Activated CD8-positive, alpha-beta T cell treated with anti-CD3 and anti-CD28 coated beads, Interleukin-2, amount 10 ng/mL, durations not matched to agents 7 days and 5 days (primary cell): ENCODE measurements around the gene POLR2A. TPM values are rescaled to one million over a fixed set of nuclear protein-coding genes. Genes with fewer than 3 reads are reported as not detected.

ENCODE experiments used
- ATAC-seq: fragments of 150-1000 bp; cut with Tn5 transposase; one replicate; pipeline ENCODE4 v1.10.0; 2021; ENCODE audit warnings: moderate library complexity
- CTCF ChIA-PET: fragments of 350-600 bp; sonication (Branson Sonifier 250); formaldehyde crosslinking; loops from one replicate; lab custom pipeline; 2021; ENCODE audit warnings: antibody characterized with exemption; lab: Charles Lee
- POLR2A ChIA-PET: fragments of 350-600 bp; sonication (Branson Sonifier 250); formaldehyde crosslinking; loops from one replicate; lab custom pipeline; 2021; ENCODE audit warnings: antibody characterized with exemption; lab: Charles Lee
- DNase-seq: peaks from one replicate; pipeline ENCODE4 v3.0.0-alpha.2; 2020
- H3K27ac Mint-ChIP-seq: one replicate; pipeline ENCODE4 v1.8.0; 2021; ENCODE audit warnings: mild to moderate bottlenecking, mixed read lengths
- H3K27me3 Mint-ChIP-seq: one replicate; pipeline ENCODE4 v1.8.0; 2021; ENCODE audit warnings: low read depth, mixed read lengths
- H3K36me3 Mint-ChIP-seq: one replicate; pipeline ENCODE4 v1.8.0; 2021; ENCODE audit warnings: low read depth, mixed read lengths
- H3K4me1 Mint-ChIP-seq: one replicate; pipeline ENCODE4 v1.8.0; 2021; ENCODE audit warnings: low read depth, mixed read lengths
- H3K4me3 Mint-ChIP-seq: one replicate; pipeline ENCODE4 v1.8.0; 2021; ENCODE audit warnings: mild to moderate bottlenecking, mixed read lengths
- H3K9me3 Mint-ChIP-seq: one replicate; pipeline ENCODE4 v1.8.0; 2022; ENCODE audit warnings: mixed read lengths; ENCODE audit not compliant: insufficient read depth
- total RNA-seq, 2 experiments: library from RNA; stranded (reverse); gene quantifications; one replicate each; pipeline ENCODE4 v1.2.3, GENCODE V29; 2021

The POLR2A gene
- total RNA-seq, 2 experiments from 2014 or later: 183 to 185 TPM

- ATAC-seq: no peak
- peak; percentile 35 for DNase-seq
- ChIA-PET POLR2A (interaction anchor here (0.6 to 2.9 kb wide), 5 partner anchors 14 to 86 kb away, joined by 3 to 20 read pairs (median 7); partner anchors contain the start of genes POLR2A, TMEM256 and TMEM95), CTCF (interaction anchor here (0.6 to 6.5 kb wide), 9 partner anchors 12 to 247 kb away, joined by 4 to 78 read pairs (median 5); partner anchors contain the start of genes SENP3, SLC35G6, SOX15 and WRAP53)
- H3K27ac Mint-ChIP-seq: peak overlapping the region; percentile 56
- peaks cover 27% of the 10 kb centered on the region for H3K27me3 Mint-ChIP-seq
- peak overlapping the region; percentile 95 for H3K4me3 Mint-ChIP-seq
- peaks cover 22% of the 10 kb centered on the region for H3K36me3 Mint-ChIP-seq
- H3K4me1 Mint-ChIP-seq: peaks cover 53% of the 10 kb centered on the region
- no peaks in the 10 kb centered on the region for H3K9me3 Mint-ChIP-seq
These were observed 43.4 kb upstream of the POLR2A start for GRCh38 chr17:7440834-7441195.

- H3K4me1 Mint-ChIP-seq: peaks cover 52% of the 10 kb centered on the region
- no peak for DNase-seq
These were observed 42.9 kb upstream of the POLR2A start for GRCh38 chr17:7441266-7441665.

GRCh38 chr17:7442142-7442541 is 42.0 kb upstream of the POLR2A start:
- CTCF ChIA-PET: interaction anchor here (0.7 to 2.5 kb wide), 6 partner anchors 12 to 246 kb away, joined by 3 to 11 read pairs (median 5); partner anchors contain the start of genes SENP3, SOX15 and WRAP53
- no peak for ATAC-seq
- Mint-ChIP-seq H3K9me3 (no peaks in the 10 kb centered on the region), H3K4me1 (peaks cover 47% of the 10 kb centered on the region), H3K4me3 (no peak overlapping the region), H3K36me3 (peaks cover 21% of the 10 kb centered on the region), H3K27me3 (peaks cover 32% of the 10 kb centered on the region), H3K27ac (no peak overlapping the region)
- no peak for DNase-seq
- POLR2A ChIA-PET: interaction anchor here (1.4 to 2.9 kb wide), 3 partner anchors 13 to 42 kb away, joined by 7 to 20 read pairs (median 9); partner anchors contain the start of gene POLR2A

More at GRCh38 chr17:7441266-7441665, 42.9 kb upstream of the POLR2A start:
- peak overlapping the region; percentile 95 for H3K4me3 Mint-ChIP-seq
- peaks cover 22% of the 10 kb centered on the region for H3K36me3 Mint-ChIP-seq
- ATAC-seq: no peak
- no peaks in the 10 kb centered on the region for H3K9me3 Mint-ChIP-seq
- H3K27me3 Mint-ChIP-seq: peaks cover 29% of the 10 kb centered on the region
- H3K27ac Mint-ChIP-seq: no peak overlapping the region
- CTCF ChIA-PET: interaction anchor here (0.6 to 2.5 kb wide), 6 partner anchors 35 to 247 kb away, joined by 4 to 11 read pairs (median 5); partner anchors contain the start of genes SENP3, SOX15 and WRAP53
- POLR2A ChIA-PET: interaction anchor here (0.6 to 2.9 kb wide), 5 partner anchors 14 to 125 kb away, joined by 3 to 20 read pairs (median 7); partner anchors contain the start of genes POLR2A and TMEM95

GRCh38 chr17:7443499-7444485 is 40.4 kb upstream of the POLR2A start:
- peaks cover 33% of the 10 kb centered on the region for H3K27me3 Mint-ChIP-seq
- H3K36me3 Mint-ChIP-seq: peaks cover 24% of the 10 kb centered on the region
- ChIA-PET CTCF (interaction anchor here (1.1 to 5.3 kb wide), 8 partner anchors 8 to 117 kb away, joined by 3 to 50 read pairs (median 7); partner anchors contain the start of genes TMEM102 and TNFSF13), POLR2A (interaction anchor here (0.5 to 4.6 kb wide), 9 partner anchors 8 to 967 kb away, joined by 3 to 21 read pairs (median 3); partner anchors contain the start of genes MPDU1, POLR2A and ZBTB4)
- DNase-seq (no peak), ATAC-seq (no peak)
- no peaks in the 10 kb centered on the region for H3K9me3 Mint-ChIP-seq
- peaks cover 34% of the 10 kb centered on the region for H3K4me1 Mint-ChIP-seq
- no peak overlapping the region for H3K27ac Mint-ChIP-seq
- H3K4me3 Mint-ChIP-seq: no peak overlapping the region

- CTCF ChIA-PET: interaction anchor here (0.6 to 5.3 kb wide), 12 partner anchors 9 to 177 kb away, joined by 3 to 50 read pairs (median 6); partner anchors contain the start of genes SENP3, TMEM102 and TNFSF13
- Mint-ChIP-seq H3K36me3 (peaks cover 25% of the 10 kb centered on the region), H3K4me1 (peaks cover 30% of the 10 kb centered on the region), H3K4me3 (peak within 1 kb of the TSS; percentile 63), H3K27ac (peak within 1 kb of the TSS; percentile 61), H3K27me3 (peaks cover 28% of the 10 kb centered on the region), H3K9me3 (no peaks in the 10 kb centered on the region)
- ATAC-seq (peak; percentile 17), DNase-seq (peak; percentile 37)
- POLR2A ChIA-PET: interaction anchor here (0.5 to 4.6 kb wide), 9 partner anchors 8 to 139 kb away, joined by 3 to 21 read pairs (median 5); partner anchors contain the start of genes MPDU1, POLR2A and ZBTB4
These were observed 39.2 kb upstream of the POLR2A start, which contains the start of gene CHRNB1 for GRCh38 chr17:7444682-7445618. TSS of gene CHRNB1 (plus strand) at chr17:7445061. CDS start at chr17:7445128, 67 bp downstream.

GRCh38 chr17:7445619-7445968 is 38.6 kb upstream of the POLR2A start:
- POLR2A ChIA-PET: interaction anchor here (0.6 to 4.6 kb wide), 5 partner anchors 9 to 89 kb away, joined by 3 to 21 read pairs (median 5); partner anchors contain the start of gene POLR2A
- ATAC-seq: peak; percentile 90

GRCh38 chr17:7448461-7448860 is 35.7 kb upstream of the POLR2A start:
- Mint-ChIP-seq H3K36me3 (peaks cover 28% of the 10 kb centered on the region), H3K4me3 (no peak overlapping the region), H3K27ac (no peak overlapping the region), H3K9me3 (no peaks in the 10 kb centered on the region), H3K4me1 (peaks cover 24% of the 10 kb centered on the region), H3K27me3 (peaks cover 19% of the 10 kb centered on the region)
- ChIA-PET POLR2A (interaction anchor here (1.2 kb wide), 1 partner anchor 35 kb away, joined by 5 read pairs; the partner anchor contains the start of gene POLR2A), CTCF (interaction anchor here (5.3 kb wide), 1 partner anchor 12 kb away, joined by 50 read pairs; the partner anchor contains the start of gene TMEM102)
- no peak for DNase-seq
- ATAC-seq: no peak

More at GRCh38 chr17:7445619-7445968, 38.6 kb upstream of the POLR2A start:
- DNase-seq: peak; percentile 70
- H3K4me3 Mint-ChIP-seq: peak overlapping the region; percentile 63
- no peaks in the 10 kb centered on the region for H3K9me3 Mint-ChIP-seq
- peaks cover 25% of the 10 kb centered on the region for H3K27me3 Mint-ChIP-seq
- H3K27ac Mint-ChIP-seq: peak overlapping the region; percentile 61
- peaks cover 24% of the 10 kb centered on the region for H3K4me1 Mint-ChIP-seq
- peaks cover 26% of the 10 kb centered on the region for H3K36me3 Mint-ChIP-seq
- CTCF ChIA-PET: interaction anchor here (0.6 to 5.3 kb wide), 8 partner anchors 9 to 178 kb away, joined by 3 to 50 read pairs (median 6); partner anchors contain the start of genes SENP3 and TMEM102

- POLR2A ChIA-PET: interaction anchor here (3.6 kb wide), 1 partner anchor 25 kb away, joined by 19 read pairs; the partner anchor contains the start of gene POLR2A
- Mint-ChIP-seq H3K27me3 (no peaks in the 10 kb centered on the region), H3K4me3 (no peak overlapping the region), H3K9me3 (no peaks in the 10 kb centered on the region), H3K27ac (no peak overlapping the region), H3K4me1 (peaks cover 27% of the 10 kb centered on the region), H3K36me3 (peaks cover 44% of the 10 kb centered on the region)
- ATAC-seq (no peak), DNase-seq (no peak)
- CTCF ChIA-PET: interaction anchor here (1.3 kb wide), 1 partner anchor 42 kb away, joined by 4 read pairs; no protein-coding TSS in a partner anchor
These were observed 24.1 kb upstream of the POLR2A start for GRCh38 chr17:7459961-7460545.

GRCh38 chr17:7460850-7461660 is 23.1 kb upstream of the POLR2A start:
- ATAC-seq (no peak), DNase-seq (no peak)
- Mint-ChIP-seq H3K36me3 (peaks cover 43% of the 10 kb centered on the region), H3K9me3 (no peaks in the 10 kb centered on the region), H3K27me3 (no peaks in the 10 kb centered on the region), H3K27ac (no peak overlapping the region), H3K4me3 (no peak overlapping the region), H3K4me1 (peaks cover 24% of the 10 kb centered on the region)
- ChIA-PET CTCF (interaction anchor here (1.3 to 1.6 kb wide), 2 partner anchors 19 to 41 kb away, joined by 3 to 4 read pairs; partner anchors contain the start of gene ZBTB4), POLR2A (interaction anchor here (1.9 to 3.6 kb wide), 2 partner anchors 19 to 24 kb away, joined by 5 to 19 read pairs; partner anchors contain the start of genes POLR2A and ZBTB4)
